Neutrophil (primary cell): ENCODE measurements around the gene TPRN.

ENCODE experiments used
- H3K27ac ChIP-seq: fragments of 200-600 bp; sonication (generic); 2 replicates; pipeline ENCODE4 v1.5.1; 2016; ENCODE audit warnings: mild to moderate bottlenecking, moderate library complexity
- H3K27me3 ChIP-seq: fragments of 200-600 bp; sonication (generic); 2 replicates; pipeline ENCODE4 v1.6.0; 2016; ENCODE audit warnings: mild to moderate bottlenecking
- H3K36me3 ChIP-seq: fragments of 200-600 bp; sonication (generic); 2 replicates; pipeline ENCODE4 v1.5.1; 2017
- H3K4me1 ChIP-seq, 2 experiments: fragments of 200-600 bp in 1 of 2; sonication (generic) in 1 of 2; 1 replicate in 1 of 2; 2 replicates in 1 of 2; pipeline versions ENCODE4 v1.5.1 to v1.6.1; 2013 to 2016; ENCODE audit warnings: low read depth in 1 of 2, low read length in 1 of 2, mild to moderate bottlenecking in 1 of 2, moderate library complexity in 1 of 2; ENCODE audit not compliant: control insufficient read depth in 1 of 2, insufficient read depth in 1 of 2
- H3K4me3 ChIP-seq, 2 experiments: fragments of 200-600 bp in 1 of 2; sonication (generic) in 1 of 2; 1 replicate in 1 of 2; 2 replicates in 1 of 2; pipeline ENCODE4 v1.5.1; 2013 to 2016; ENCODE audit warnings: low read depth in 1 of 2, low read length in 1 of 2, mild to moderate bottlenecking in 1 of 2, moderate library complexity in 1 of 2
- H3K9me3 ChIP-seq: fragments of 200-600 bp; sonication (generic); 2 replicates; pipeline ENCODE4 v1.5.1; 2016
- TF ChIP-seq, protein P1 (sequence below): fragments of 200-600 bp; sonication (generic); IDR thresholded peaks from 2 replicates; pipeline ENCODE4 v1.5.1; 2016; ENCODE audit warnings: antibody characterized with exemption

TPRN gene

DNA sequence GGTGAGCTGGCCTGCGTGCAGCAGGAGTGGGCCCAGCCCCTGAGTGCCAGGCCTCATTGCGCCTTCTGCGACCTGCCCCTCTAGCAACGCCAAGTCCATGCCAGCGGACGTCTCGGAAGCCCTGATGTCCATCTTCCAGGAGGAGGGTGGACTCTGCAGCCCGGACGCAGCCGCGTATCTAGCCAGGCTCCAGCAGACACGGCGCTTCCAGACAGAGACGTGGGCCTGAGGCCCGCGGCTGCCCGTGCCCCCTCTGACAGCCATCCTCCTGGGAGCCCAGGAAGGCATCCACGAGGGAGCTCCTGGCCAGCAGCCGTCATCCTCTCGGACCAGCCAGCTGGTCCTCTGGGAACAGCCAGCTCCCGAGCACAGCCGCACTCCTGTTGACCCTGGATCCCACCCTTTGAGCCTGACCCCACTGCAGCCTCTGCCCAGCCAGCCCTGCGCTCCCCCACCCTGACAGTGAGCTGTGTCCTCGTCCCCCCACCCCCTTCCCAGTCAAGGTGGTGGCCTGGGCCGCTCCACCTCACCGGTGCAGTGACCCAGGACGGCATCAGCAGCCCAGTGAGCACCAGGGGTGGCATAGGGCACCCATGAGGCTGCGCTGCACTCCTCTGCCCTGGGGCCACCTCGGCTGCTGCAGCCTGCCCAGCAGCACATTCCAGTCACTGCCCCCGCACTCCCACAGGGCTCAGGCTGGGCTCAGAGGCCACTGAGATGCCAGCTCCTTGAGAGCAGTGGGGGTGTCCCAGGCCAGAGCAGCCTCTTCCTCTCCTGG lies 15.8 kb upstream of the TPRN start:
- H3K36me3 ChIP-seq = peaks cover 64% of the 10 kb centered on the region
- TF ChIP-seq, protein P1, sequence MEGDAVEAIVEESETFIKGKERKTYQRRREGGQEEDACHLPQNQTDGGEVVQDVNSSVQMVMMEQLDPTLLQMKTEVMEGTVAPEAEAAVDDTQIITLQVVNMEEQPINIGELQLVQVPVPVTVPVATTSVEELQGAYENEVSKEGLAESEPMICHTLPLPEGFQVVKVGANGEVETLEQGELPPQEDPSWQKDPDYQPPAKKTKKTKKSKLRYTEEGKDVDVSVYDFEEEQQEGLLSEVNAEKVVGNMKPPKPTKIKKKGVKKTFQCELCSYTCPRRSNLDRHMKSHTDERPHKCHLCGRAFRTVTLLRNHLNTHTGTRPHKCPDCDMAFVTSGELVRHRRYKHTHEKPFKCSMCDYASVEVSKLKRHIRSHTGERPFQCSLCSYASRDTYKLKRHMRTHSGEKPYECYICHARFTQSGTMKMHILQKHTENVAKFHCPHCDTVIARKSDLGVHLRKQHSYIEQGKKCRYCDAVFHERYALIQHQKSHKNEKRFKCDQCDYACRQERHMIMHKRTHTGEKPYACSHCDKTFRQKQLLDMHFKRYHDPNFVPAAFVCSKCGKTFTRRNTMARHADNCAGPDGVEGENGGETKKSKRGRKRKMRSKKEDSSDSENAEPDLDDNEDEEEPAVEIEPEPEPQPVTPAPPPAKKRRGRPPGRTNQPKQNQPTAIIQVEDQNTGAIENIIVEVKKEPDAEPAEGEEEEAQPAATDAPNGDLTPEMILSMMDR = no peak
- H3K9me3 ChIP-seq = no peaks in the 10 kb centered on the region

DNA sequence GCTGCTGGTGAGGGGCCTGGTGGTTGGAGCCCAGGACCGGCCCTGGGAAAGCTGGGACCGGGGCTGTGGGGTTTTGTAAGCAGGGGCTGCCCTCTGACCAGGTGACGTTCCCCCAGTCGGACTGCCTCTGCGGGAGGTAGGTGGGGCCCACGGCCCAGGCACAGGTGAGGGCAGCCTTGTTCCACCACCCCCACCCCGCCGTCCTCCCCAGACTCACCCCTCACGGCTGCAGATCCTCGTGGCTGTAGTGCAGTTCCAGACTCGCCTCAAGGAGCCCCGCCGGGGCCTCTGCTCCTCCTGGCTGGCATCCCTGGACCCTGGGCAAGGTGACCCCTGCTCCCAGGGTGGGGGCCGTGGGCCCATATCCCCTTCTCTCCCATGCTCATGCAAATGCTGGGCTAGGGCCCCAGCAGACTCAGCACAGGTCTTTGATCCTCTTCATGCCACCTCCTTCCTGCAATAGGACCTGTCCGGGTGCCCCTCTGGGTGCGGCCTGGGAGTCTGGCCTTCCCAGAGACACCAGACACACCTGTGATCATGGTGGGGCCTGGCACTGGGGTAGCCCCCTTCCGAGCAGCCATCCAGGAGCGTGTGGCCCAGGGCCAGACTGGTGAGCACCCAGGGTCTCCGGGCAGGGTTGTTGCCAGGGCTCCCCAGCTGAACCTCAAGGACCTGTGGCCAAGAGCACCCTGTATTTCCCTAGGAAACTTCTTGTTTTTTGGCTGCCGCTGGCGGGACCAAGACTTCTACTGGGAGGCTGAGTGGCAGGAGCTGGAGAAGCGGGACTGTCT lies 14.8 kb upstream of the TPRN start:
- Histone ChIP-seq H3K9me3 (no peaks in the 10 kb centered on the region), H3K27ac (no peak overlapping the region), H3K27me3 (peaks cover 7% of the 10 kb centered on the region), H3K36me3 (peaks cover 64% of the 10 kb centered on the region), H3K4me3 (no peak overlapping the region), H3K4me1 (no peaks in the 10 kb centered on the region)
- TF ChIP-seq, protein P1 = no peak

More for the DNA sequence above, 15.8 kb upstream of the TPRN start:
- H3K4me3 ChIP-seq = no peak overlapping the region
- peaks cover 17% of the 10 kb centered on the region for H3K27me3 ChIP-seq
- no peak overlapping the region for H3K27ac ChIP-seq
- peaks cover 0 to under 1% of the 10 kb centered on the region in 2 experiments for H3K4me1 ChIP-seq

DNA sequence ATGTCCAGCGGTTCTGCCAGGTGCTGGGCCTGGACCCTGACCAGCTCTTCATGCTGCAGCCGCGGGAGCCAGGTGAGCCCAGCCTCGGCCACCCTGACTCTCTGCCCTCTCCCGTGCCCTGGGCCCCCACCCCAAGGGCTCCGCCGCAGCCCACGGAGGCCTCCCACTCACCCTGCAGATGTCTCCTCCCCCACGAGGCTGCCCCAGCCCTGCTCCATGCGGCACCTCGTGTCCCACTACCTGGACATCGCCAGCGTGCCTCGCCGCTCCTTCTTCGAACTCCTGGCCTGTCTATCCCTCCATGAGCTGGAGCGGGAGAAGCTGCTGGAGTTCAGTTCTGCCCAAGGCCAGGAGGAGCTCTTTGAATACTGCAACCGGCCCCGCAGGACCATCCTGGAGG lies 14.1 kb upstream of the TPRN start:
- Histone ChIP-seq H3K4me1 (no peaks in the 10 kb centered on the region), H3K36me3 (peaks cover 64% of the 10 kb centered on the region), H3K9me3 (no peaks in the 10 kb centered on the region), H3K27me3 (no peaks in the 10 kb centered on the region), H3K27ac (no peak overlapping the region), H3K4me3 (no peak overlapping the region)
- TF ChIP-seq, protein P1 = no peak

DNA sequence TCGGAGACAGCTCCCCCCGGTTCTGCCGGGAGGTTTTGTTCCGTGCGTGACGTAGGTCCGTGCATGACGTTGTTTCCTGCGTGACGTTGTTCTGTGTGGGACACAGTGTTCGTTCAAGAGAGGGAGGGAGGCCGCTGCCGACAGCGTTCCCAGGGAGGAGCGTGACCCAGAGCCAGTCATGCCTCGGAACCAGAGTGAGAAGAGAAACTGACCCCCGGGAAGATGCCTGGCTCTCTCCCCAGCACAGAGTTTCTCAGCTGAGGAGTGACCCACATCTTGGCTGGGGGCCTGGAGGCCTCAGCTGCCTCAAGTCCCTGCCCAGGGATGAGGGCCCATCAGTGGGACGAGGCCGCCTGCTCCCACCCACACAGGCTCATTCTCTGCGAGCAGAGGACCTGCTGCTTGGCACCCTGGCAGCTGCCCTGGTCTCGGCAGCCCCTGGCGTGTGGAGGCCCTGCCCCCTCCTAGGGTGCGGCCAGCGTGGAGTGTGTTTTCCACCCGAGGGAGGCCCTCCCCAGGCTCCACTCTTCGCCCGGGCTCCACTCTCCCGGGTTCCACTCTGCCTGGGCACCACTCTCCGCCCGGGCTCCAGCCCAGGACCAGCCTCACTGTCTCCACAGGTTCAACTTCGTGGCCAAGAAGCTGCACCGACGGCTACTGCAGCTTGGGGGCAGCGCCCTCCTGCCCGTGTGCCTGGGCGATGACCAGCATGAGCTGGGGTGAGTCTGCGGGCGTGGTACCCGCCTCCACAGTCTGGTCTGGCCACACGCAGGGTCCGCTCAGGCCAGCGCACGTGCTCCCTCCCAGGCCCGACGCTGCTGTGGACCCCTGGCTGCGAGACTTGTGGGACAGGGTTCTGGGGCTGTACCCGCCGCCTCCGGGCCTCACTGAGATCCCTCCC lies 12.9 kb upstream of the TPRN start:
- TF ChIP-seq, protein P1 = no peak
- Histone ChIP-seq H3K4me1 (no peaks in the 10 kb centered on the region), H3K27ac (no peak overlapping the region), H3K27me3 (no peaks in the 10 kb centered on the region), H3K9me3 (no peaks in the 10 kb centered on the region), H3K36me3 (peaks cover 63% of the 10 kb centered on the region), H3K4me3 (no peak overlapping the region)

DNA sequence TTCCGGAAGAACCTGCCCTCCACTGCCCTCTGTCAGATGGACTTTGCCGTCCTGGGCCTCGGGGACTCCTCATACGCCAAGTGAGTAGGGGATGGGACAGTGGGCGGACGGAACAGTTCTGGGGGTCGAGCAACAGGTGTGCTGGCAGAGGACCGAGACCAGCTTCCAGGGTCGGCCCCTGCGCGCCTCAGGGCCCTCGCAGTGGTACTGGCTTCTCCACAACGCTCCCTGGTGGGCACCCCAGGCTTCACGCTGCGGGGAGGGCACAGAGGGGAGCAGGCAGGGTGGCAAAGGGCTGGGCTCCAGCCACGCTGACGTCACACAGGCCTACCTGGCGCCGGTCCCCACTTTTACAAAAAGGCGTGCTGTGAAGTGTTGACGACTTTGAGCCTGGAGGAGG lies 12.0 kb upstream of the TPRN start:
- Histone ChIP-seq H3K27me3 (no peaks in the 10 kb centered on the region), H3K9me3 (no peaks in the 10 kb centered on the region), H3K4me3 (no peak overlapping the region), H3K36me3 (peaks cover 54% of the 10 kb centered on the region), H3K4me1 (peaks cover 3% of the 10 kb centered on the region in 2 experiments), H3K27ac (no peak overlapping the region)
- TF ChIP-seq, protein P1 = no peak
